SH-SY5Y (cell line): ENCODE measurements around the gene MEIS3.

Experiments
- GATA2 ChIP-seq: IDR thresholded peaks from 2 replicates; pipeline ENCODE4 v1.6.1; 2011; ENCODE audit warnings: mild to moderate bottlenecking, low read depth, low read length
- GATA3 ChIP-seq: IDR thresholded peaks from 2 replicates; pipeline ENCODE4 v1.6.1; 2011; ENCODE audit warnings: low read depth, mild to moderate bottlenecking, low read length, moderate library complexity

MEIS3 gene

DNA sequence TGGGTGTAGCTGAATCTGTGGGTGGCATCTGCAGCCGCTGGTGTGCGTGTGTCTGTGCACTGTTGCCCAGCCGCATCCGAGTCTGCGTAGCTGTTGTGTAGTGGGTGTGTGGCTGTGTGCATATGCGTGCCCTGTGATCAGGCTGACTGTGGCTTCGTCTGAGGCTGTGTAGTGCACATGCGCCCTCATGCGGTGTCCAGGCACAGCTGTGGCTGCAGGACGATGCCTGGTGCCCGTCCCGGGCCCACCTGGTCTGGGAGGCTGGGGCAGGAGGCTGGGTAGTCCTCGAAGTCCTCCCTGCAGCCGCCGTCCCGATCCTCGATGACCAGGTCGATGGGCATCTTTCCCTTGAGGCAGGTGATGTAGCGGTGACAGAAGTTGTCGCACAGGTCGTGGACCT is 4.9 kb downstream of the MEIS3 start:
- TF ChIP-seq GATA2 (no peak), GATA3 (no peak)

DNA sequence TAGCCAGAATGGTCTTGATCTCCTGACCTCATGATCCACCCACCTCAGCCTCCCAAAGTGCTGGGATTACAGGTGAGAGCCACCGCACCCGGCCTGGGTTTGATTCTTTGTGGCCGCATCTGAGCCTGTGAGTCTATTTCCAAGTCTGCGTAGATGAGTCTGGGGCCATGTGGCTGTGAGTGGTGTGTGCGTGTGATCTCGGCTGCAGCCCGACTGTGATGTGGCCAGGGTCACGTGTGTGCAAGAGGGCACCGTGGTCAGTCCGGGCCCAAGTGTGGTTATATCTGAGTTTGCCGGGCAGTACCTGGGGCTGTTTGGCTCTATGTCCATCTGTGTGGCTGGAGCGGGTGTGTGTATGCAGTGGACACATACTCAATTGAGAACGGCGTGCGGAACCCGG is 5.4 kb downstream of the MEIS3 start:
- TF ChIP-seq GATA3, result no peak
- TF ChIP-seq GATA2, result no peak

DNA sequence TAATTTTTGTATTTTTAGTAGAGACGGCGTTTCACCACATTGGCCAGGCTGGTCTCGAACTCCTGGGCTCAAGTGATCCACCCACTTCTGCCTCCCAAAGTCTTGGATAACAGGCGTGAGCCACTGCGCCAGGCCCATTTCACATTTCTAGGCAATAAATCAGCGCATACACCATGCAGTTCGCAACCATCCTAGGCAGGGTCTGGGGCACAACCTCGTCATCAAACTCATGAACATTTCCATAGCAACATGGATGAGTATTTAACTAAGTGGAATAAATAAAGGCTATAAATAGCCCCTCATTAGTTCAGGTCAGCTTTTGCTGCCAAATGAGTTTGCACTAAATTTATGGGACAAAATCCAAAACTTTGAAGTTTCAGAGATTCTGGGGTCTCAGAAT is 8.2 kb downstream of the MEIS3 start:
- TF ChIP-seq GATA3, result no peak
- TF ChIP-seq GATA2, result no peak

GRCh38 chr19:47408156-47408938 is 11.0 kb downstream of the MEIS3 start:
- no peak for TF ChIP-seq GATA2
- no peak for TF ChIP-seq GATA3

DNA sequence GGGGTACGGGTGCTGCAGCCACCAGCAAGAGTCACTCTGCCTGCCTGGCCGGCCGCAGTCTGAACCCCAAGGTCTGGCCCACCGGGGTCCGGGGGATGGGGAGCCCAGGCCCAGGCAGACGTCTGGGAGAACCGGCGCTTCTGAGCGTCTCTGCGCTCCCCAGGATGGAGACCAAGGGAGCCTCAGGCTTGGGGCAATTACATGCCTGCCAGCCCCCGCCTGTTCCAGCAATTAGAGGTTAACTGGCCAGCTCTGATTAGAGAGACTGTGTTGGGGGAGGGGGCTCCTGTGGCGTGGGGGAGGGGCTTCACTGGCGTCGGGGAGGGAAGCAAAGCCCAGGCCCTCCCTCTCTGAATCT is 11.9 kb downstream of the MEIS3 start:
- no peak for TF ChIP-seq GATA3
- TF ChIP-seq GATA2, result no peak

- no peak for TF ChIP-seq GATA2
- TF ChIP-seq GATA3, result no peak
These were observed 12.5 kb downstream of the MEIS3 start for GRCh38 chr19:47406711-47407416.

DNA sequence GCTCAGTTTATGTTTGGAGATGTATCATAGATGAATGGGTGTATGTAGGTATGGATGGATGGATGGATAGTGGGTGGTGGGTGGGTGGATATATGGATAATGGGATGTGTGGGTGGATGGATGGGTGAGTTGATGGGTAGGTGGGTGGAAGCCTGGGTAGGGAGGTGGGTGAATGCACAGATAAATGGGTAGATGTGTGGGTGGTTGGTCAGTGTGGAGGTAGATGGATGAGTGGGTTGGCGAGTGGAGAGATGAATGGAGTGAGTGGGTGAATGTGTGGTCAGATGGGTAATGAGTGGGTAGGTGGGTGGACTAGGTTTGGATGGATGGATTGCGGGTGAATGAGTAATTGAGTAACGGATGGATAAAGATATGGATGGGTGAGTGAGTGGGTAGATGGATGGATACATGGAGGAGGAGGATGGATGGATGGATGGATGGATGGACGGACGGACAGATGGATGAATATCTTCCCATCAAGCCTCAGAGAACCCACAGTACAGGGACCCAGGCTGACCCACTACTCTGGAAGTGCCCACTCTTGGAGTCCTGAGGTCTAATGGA is 13.4 kb downstream of the MEIS3 start:
- TF ChIP-seq GATA2 (no peak), GATA3 (no peak)

- TF ChIP-seq GATA2 (no peak), GATA3 (no peak)
These were observed 14.2 kb downstream of the MEIS3 start for GRCh38 chr19:47405197-47405550.

DNA sequence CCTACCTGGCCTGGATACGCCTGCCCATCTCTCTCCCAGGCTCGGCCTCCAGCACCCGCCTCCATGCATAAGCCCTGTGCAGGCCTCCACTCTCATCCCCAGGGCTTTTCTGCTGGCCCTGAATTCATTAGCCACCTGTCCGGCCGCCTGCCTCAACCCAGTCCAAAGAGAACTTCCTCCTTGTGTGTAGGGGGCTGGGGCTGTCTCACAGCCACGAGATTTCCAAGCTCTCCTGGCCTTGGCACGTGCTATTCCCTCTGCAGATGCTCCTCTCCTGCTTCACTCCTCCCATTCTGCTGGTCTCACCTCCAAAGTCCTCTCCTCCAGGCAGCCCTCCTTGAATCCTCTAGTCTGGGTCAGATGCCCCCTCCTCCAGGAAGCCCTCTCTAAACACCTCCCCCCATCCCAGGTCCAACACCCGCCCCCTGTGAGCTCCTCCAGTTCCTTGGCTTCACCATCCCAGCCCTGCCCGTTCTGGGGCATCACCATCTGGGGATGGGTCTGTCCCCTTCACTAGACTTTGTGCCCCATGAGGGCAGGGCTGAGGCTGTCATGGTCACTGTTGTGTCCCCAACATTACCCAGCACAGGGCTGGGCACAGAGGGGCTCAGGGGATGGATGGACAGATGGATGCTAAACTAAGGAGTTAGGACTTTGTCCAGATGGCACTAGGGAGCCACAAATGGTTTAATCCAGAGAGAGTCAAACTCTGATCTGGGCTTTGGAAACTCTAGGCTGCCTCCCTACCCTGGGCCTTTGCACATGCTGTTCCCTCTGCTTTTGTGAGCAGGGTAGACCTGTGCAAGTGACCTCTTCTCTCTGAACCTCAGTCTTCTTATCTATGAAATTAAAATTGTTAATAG is 14.8 kb downstream of the MEIS3 start:
- TF ChIP-seq GATA3 (no peak), GATA2 (no peak)

- TF ChIP-seq GATA3 (no peak), GATA2 (no peak)
These were observed 16.8 kb downstream of the MEIS3 start for GRCh38 chr19:47402504-47402903.

GRCh38 chr19:47398707-47399597 is 20.4 kb downstream of the MEIS3 start:
- TF ChIP-seq GATA3 (no peak), GATA2 (no peak)

- TF ChIP-seq GATA3 (no peak), GATA2 (no peak)
These were observed 27.7 kb downstream of the MEIS3 start for GRCh38 chr19:47391510-47392223.
